GM13977 (cell line): ENCODE data around the gene CSNK2A3.
"Not testable (repeated sequence)": the region's sequence is repeated elsewhere in the genome, so short reads cannot be mapped to it uniquely, and the experiment has no call there.

Source experiments
- DNase-seq: peaks from one replicate; pipeline ENCODE4 v3.0.0; 2012; ENCODE audit warnings: low spot score
- CTCF ChIP-seq: IDR thresholded peaks from 2 replicates; pipeline ENCODE4 v1.5.1; 2012; ENCODE audit warnings: mild to moderate bottlenecking, control low read depth; ENCODE audit not compliant: insufficient read depth; ENCODE audit errors: extremely low read depth, missing control alignments
- in situ Hi-C: fragments of 300-500 bp; cut with MboI; formaldehyde crosslinking; loops from one replicate; pipeline ENCODE4 v1.12.0; 2022; ENCODE audit warnings: low sequenced_read_pairs, low pct_unique_long_range_greater_than_20kb, mixed read lengths, inconsistent platforms; ENCODE audit not compliant: unreplicated experiment

CSNK2A3 gene

GRCh38 chr11:11356842-11357241 is 3.8 kb upstream of the CSNK2A3 start:
- in situ Hi-C loops, result no loop called here
- no peak for TF ChIP-seq CTCF
- DNase-seq, result no peak

GRCh38 chr11:11351851-11352250 is 1.2 kb downstream of the CSNK2A3 start:
- DNase-seq, in situ Hi-C loops: not testable (repeated sequence)

GRCh38 chr11:11351042-11351586 is 1.9 kb downstream of the CSNK2A3 start:
- in situ Hi-C loops, result no loop called here
- no peak for TF ChIP-seq CTCF
- no peak for DNase-seq

GRCh38 chr11:11349870-11350337 is 3.1 kb downstream of the CSNK2A3 start:
- in situ Hi-C loops, result no loop called here
- no peak for TF ChIP-seq CTCF
- no peak for DNase-seq

- TF ChIP-seq CTCF, result no peak
- no peak for DNase-seq
- in situ Hi-C loops, result no loop called here
Observed at GRCh38 chr11:11349106-11349825, 3.8 kb downstream of the CSNK2A3 start.

GRCh38 chr11:11348303-11348702 is 4.7 kb downstream of the CSNK2A3 start:
- no peak for TF ChIP-seq CTCF
- in situ Hi-C loops, result no loop called here
- DNase-seq, result no peak

- no peak for TF ChIP-seq CTCF
- no peak for DNase-seq
- in situ Hi-C loops, result no loop called here
Observed at GRCh38 chr11:11347592-11347991, 5.5 kb downstream of the CSNK2A3 start.
